ENCODE data around the gene IQCH.

IQCH gene

GRCh38 chr15:67505675-67506572 lies 251.3 kb downstream of the IQCH start:
- DNase-seq = no peak

- no peak for DNase-seq
Measured at GRCh38 chr15:67506775-67507747, 252.5 kb downstream of the IQCH start.

- no peak for DNase-seq
Measured at GRCh38 chr15:67508407-67508806, 253.8 kb downstream of the IQCH start.

GRCh38 chr15:67509918-67510317 lies 255.3 kb downstream of the IQCH start:
- DNase-seq = no peak

GRCh38 chr15:67510597-67511190 lies 256.1 kb downstream of the IQCH start:
- DNase-seq = no peak

- no peak for DNase-seq
Measured at GRCh38 chr15:67511606-67512005, 257.0 kb downstream of the IQCH start.

- DNase-seq = no peak
Measured at GRCh38 chr15:67512140-67512539, 257.6 kb downstream of the IQCH start.

- DNase-seq = no peak
Measured at GRCh38 chr15:67512933-67513714, 258.5 kb downstream of the IQCH start.

- DNase-seq = no peak
Measured at GRCh38 chr15:67515090-67515489, 260.5 kb downstream of the IQCH start.

GRCh38 chr15:67515557-67515956 lies 261.0 kb downstream of the IQCH start:
- no peak for DNase-seq

- DNase-seq = no peak
Measured at GRCh38 chr15:67520321-67521028, 265.9 kb downstream of the IQCH start.

- peak; percentile 80 for DNase-seq
Measured at GRCh38 chr15:67521029-67521782, 266.6 kb downstream of the IQCH start, which contains the start of gene C15orf61. C15orf61 (plus strand) TSS chr15:67521131; CDS start chr15:67521249, 118 bp downstream.

- DNase-seq = no peak
Measured at GRCh38 chr15:67521783-67522568, 267.4 kb downstream of the IQCH start.

GRCh38 chr15:67523330-67523729 lies 268.7 kb downstream of the IQCH start:
- no peak for DNase-seq

- DNase-seq = no peak
Measured at GRCh38 chr15:67524235-67524634, 269.6 kb downstream of the IQCH start.

- DNase-seq = no peak
Measured at GRCh38 chr15:67528513-67528912, 273.9 kb downstream of the IQCH start.

GRCh38 chr15:67531379-67531914 lies 276.9 kb downstream of the IQCH start:
- DNase-seq = no peak

GRCh38 chr15:67533873-67534272 lies 279.3 kb downstream of the IQCH start:
- no peak for DNase-seq

- DNase-seq = no peak
Measured at GRCh38 chr15:67534360-67534759, 279.8 kb downstream of the IQCH start.

GRCh38 chr15:67537771-67538170 lies 283.2 kb downstream of the IQCH start:
- no peak for DNase-seq
